Panc1 (cell line): ENCODE results near the gene NRGN. TPM values are rescaled to one million over a fixed set of nuclear protein-coding genes. Genes with fewer than 3 reads are reported as not detected.

ENCODE experiments used
- ATAC-seq: fragments of 200-7000 bp; cut with Tn5 transposase; 2 replicates; pipeline ENCODE4 v1.9.1; 2020; ENCODE audit warnings: mild to moderate bottlenecking, moderate library complexity
- BruUV-seq: library from RNA; stranded (reverse); fragments of 400-500 nt; replicated peaks from 2 replicates; lab custom pipeline; 2021; lab: Mats Ljungman, UMichigan
- CTCF ChIA-PET: fragments of 300-600 bp; sonication (Branson Sonifier 250); formaldehyde crosslinking; loops from one replicate; lab custom pipeline; 2022; ENCODE audit warnings: antibody characterized with exemption; lab: Charles Lee
- POLR2A ChIA-PET: fragments of 300-600 bp; sonication (Branson Sonifier 250); formaldehyde crosslinking; loops from one replicate; lab custom pipeline; 2022; ENCODE audit warnings: antibody characterized with exemption; lab: Charles Lee
- DNase-seq: peaks from one replicate; pipeline ENCODE4 v3.0.0-alpha.2; 2010; ENCODE audit warnings: low read depth, low spot score
- H3K27ac ChIP-seq: 2 replicates; pipeline ENCODE4 v1.5.1; 2011; ENCODE audit warnings: mild to moderate bottlenecking, low read length, inconsistent platforms
- H3K27me3 ChIP-seq: fragments of 200-500 bp; sonication (Bioruptor generic); 2 replicates; pipeline ENCODE4 v1.6.0; 2014; ENCODE audit warnings: low read length, inconsistent platforms; ENCODE audit not compliant: control insufficient read depth, insufficient read depth
- H3K36me3 ChIP-seq: fragments of 200-500 bp; sonication (Bioruptor generic); 2 replicates; pipeline ENCODE4 v1.5.1; 2014; ENCODE audit warnings: inconsistent platforms, mild to moderate bottlenecking, low read length, moderate library complexity; ENCODE audit not compliant: control insufficient read depth, insufficient read depth
- H3K4me1 ChIP-seq: 2 replicates; pipeline ENCODE4 v1.5.1; 2011; ENCODE audit warnings: inconsistent platforms, mild to moderate bottlenecking, low read length, moderate library complexity; ENCODE audit not compliant: control insufficient read depth, insufficient read depth
- H3K4me3 ChIP-seq, 2 experiments: 2 replicates each; pipeline ENCODE4 v1.5.1; 2011 to 2012; ENCODE audit warnings: low read depth in 2 of 2, low read length in 2 of 2, mild to moderate bottlenecking in 2 of 2, inconsistent platforms in 1 of 2, moderate library complexity in 1 of 2
- H3K9me3 ChIP-seq: fragments of 200-500 bp; sonication (Bioruptor generic); 2 replicates; pipeline ENCODE4 v1.5.1; 2014; ENCODE audit warnings: low read depth, mild to moderate bottlenecking, inconsistent platforms, low read length, moderate library complexity; ENCODE audit not compliant: control insufficient read depth, insufficient read depth
- POLR2AphosphoS5 ChIP-seq: IDR thresholded peaks from 2 replicates; pipeline ENCODE4 v1.6.1; 2012; ENCODE audit warnings: mild to moderate bottlenecking, low read depth, low read length, moderate library complexity
- SIN3A ChIP-seq: IDR thresholded peaks from 2 replicates; pipeline ENCODE4 v1.6.1; 2012; ENCODE audit warnings: low read depth, mild to moderate bottlenecking, low read length, moderate library complexity, borderline replicate concordance; ENCODE audit not compliant: insufficient read depth
- TCF7L2 ChIP-seq: IDR thresholded peaks from 2 replicates; pipeline ENCODE4 v1.6.1; 2011; ENCODE audit warnings: mild to moderate bottlenecking, low read depth, low read length, inconsistent platforms
- in situ Hi-C: cut with HindIII; loops from 2 replicates; pipeline ENCODE4 v1.10.0; 2016; ENCODE audit warnings: low sequenced_read_pairs, low pct_unique_long_range_greater_than_20kb
- intact Hi-C: fragments of 100-400 bp; cut with micrococcal nuclease; formaldehyde crosslinking; loops from one replicate; pipeline ENCODE4 v1.10.0; 2022; ENCODE audit not compliant: unreplicated experiment
- total RNA-seq: library from RNA; stranded (reverse); gene quantifications from one replicate; pipeline ENCODE4 v1.2.1, GENCODE V29; 2021; ENCODE audit not compliant: unreplicated experiment
- TF ChIP-seq, protein P1 (sequence below): fragments of 450-650 bp; IDR thresholded peaks from 2 replicates; pipeline ENCODE4 v1.5.1; 2017; ENCODE audit warnings: mild to moderate bottlenecking
- TF ChIP-seq, protein P2 (sequence below), 2 experiments: IDR thresholded peaks; 2 replicates each; pipeline ENCODE4 v1.6.1; 2011 to 2012; ENCODE audit warnings: low read depth in 2 of 2, control low read depth in 1 of 2, low read length in 1 of 2, mild to moderate bottlenecking in 1 of 2, moderate library complexity in 1 of 2; ENCODE audit not compliant: insufficient read depth in 1 of 2

The NRGN gene
- total RNA-seq, 1 experiment from 2014 or later: 5.7 TPM

DNA sequence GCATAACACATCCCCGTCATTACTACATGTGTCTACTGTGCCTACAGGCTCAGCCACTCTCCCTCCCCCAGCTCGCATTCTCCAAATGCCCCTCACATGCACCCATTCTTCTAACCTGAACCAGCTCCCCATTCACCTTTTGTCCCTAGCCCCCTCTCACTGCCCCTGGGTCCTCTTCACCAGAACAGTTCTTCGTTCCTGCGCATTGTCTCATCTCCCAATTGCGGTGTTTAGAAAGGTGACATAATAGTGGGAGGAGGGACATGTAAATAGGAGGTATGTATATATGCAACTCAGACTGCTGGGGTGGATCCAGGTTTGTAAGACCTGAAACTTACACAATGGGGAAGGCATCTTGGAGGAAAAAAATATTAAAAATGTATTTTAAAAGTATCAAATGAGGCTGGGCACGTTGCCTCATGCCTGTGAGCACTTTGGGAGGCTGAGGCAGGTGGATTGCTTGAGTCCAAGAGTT, 17.0 kb downstream of the NRGN start:
- Histone ChIP-seq H3K4me3 (no peak overlapping the region), H3K27ac (no peak overlapping the region), H3K4me1 (0 out of 2 replicates have a peak, but pooled peaks cover 4% of the 10 kb centered on the region), H3K36me3 (no peaks in the 10 kb centered on the region), H3K27me3 (no peaks in the 10 kb centered on the region), H3K9me3 (no peaks in the 10 kb centered on the region)
- in situ Hi-C loops: no loop called here
- DNase-seq (no peak), ATAC-seq (no peak)
- intact Hi-C loops: no loop called here
- ChIA-PET POLR2A (no interaction called here), CTCF (interaction anchor here (0.7 kb wide), 1 partner anchor 1368 kb away, joined by 6 read pairs; no protein-coding TSS in a partner anchor)
- TF ChIP-seq TCF7L2: no peak
- no peak for TF ChIP-seq SIN3A
- no peak for TF ChIP-seq POLR2AphosphoS5
- TF ChIP-seq, protein P1, sequence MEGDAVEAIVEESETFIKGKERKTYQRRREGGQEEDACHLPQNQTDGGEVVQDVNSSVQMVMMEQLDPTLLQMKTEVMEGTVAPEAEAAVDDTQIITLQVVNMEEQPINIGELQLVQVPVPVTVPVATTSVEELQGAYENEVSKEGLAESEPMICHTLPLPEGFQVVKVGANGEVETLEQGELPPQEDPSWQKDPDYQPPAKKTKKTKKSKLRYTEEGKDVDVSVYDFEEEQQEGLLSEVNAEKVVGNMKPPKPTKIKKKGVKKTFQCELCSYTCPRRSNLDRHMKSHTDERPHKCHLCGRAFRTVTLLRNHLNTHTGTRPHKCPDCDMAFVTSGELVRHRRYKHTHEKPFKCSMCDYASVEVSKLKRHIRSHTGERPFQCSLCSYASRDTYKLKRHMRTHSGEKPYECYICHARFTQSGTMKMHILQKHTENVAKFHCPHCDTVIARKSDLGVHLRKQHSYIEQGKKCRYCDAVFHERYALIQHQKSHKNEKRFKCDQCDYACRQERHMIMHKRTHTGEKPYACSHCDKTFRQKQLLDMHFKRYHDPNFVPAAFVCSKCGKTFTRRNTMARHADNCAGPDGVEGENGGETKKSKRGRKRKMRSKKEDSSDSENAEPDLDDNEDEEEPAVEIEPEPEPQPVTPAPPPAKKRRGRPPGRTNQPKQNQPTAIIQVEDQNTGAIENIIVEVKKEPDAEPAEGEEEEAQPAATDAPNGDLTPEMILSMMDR: no peak
- TF ChIP-seq, protein P2, sequence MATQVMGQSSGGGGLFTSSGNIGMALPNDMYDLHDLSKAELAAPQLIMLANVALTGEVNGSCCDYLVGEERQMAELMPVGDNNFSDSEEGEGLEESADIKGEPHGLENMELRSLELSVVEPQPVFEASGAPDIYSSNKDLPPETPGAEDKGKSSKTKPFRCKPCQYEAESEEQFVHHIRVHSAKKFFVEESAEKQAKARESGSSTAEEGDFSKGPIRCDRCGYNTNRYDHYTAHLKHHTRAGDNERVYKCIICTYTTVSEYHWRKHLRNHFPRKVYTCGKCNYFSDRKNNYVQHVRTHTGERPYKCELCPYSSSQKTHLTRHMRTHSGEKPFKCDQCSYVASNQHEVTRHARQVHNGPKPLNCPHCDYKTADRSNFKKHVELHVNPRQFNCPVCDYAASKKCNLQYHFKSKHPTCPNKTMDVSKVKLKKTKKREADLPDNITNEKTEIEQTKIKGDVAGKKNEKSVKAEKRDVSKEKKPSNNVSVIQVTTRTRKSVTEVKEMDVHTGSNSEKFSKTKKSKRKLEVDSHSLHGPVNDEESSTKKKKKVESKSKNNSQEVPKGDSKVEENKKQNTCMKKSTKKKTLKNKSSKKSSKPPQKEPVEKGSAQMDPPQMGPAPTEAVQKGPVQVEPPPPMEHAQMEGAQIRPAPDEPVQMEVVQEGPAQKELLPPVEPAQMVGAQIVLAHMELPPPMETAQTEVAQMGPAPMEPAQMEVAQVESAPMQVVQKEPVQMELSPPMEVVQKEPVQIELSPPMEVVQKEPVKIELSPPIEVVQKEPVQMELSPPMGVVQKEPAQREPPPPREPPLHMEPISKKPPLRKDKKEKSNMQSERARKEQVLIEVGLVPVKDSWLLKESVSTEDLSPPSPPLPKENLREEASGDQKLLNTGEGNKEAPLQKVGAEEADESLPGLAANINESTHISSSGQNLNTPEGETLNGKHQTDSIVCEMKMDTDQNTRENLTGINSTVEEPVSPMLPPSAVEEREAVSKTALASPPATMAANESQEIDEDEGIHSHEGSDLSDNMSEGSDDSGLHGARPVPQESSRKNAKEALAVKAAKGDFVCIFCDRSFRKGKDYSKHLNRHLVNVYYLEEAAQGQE (IDR thresholded peaks at IDR 0.05; ENCODE audit: insufficient read depth in 1 of 2, low read depth in 2 of 2, low read length in 1 of 2): no peak
- no TSS peak for BruUV-seq

DNA sequence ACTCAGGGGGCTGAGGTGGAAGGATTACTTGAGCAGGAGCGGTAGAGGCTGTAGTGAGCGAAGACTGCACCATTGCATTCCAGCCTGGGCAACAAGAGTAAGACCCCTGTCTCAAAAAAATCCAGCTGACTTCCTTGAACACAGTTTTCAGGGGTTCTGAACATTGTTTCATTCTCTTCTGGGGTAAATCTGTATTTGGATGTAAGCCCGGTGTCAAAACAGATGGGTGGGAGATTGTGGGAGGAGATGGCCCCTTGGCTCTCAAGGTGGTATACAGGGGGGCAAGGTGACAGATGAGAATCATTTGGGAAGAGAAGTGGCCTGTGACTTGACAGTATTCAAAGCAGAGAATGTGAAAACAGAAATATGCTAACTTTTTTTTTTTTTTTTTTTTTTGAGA, 17.6 kb downstream of the NRGN start:
- in situ Hi-C loops (no loop called here), intact Hi-C loops (no loop called here)
- POLR2A ChIA-PET: no interaction called here
- Histone ChIP-seq H3K9me3 (no peaks in the 10 kb centered on the region), H3K36me3 (no peaks in the 10 kb centered on the region), H3K27ac (no peak overlapping the region), H3K27me3 (no peaks in the 10 kb centered on the region), H3K4me3 (no peak overlapping the region), H3K4me1 (0 out of 2 replicates have a peak, but pooled peaks cover 4% of the 10 kb centered on the region)
- BruUV-seq: no TSS peak
- no peak for ATAC-seq
- CTCF ChIA-PET: interaction anchor here (0.7 kb wide), 1 partner anchor 1367 kb away, joined by 6 read pairs; no protein-coding TSS in a partner anchor
- DNase-seq: no peak
- TF ChIP-seq SIN3A: no peak
- TF ChIP-seq TCF7L2: no peak
- TF ChIP-seq, protein P2 (IDR thresholded peaks at IDR 0.05; ENCODE audit: insufficient read depth in 1 of 2, low read depth in 2 of 2, low read length in 1 of 2): no peak
- TF ChIP-seq, protein P1: no peak
- no peak for TF ChIP-seq POLR2AphosphoS5
